Prostate gland (tissue), 2 donors: Measurements from ENCODE around the gene PPP1R12C. TPM values are rescaled to one million over a fixed set of nuclear protein-coding genes. Genes with fewer than 3 reads are reported as not detected.
A peak's percentile ranks its signal among the peaks of the same experiment; 100 is the strongest.

Experiments
- DNase-seq: peaks from one replicate; pipeline ENCODE4 v3.0.0-alpha.2; 2019; ENCODE audit warnings: low spot score
- H3K27ac ChIP-seq, 2 donors: fragments of 200-600 bp; sonication (generic); 2 replicates each; pipeline ENCODE4 v1.5.1; 2017 to 2019
- H3K27me3 ChIP-seq: fragments of 200-600 bp; sonication (generic); replicated peaks from 2 replicates; pipeline ENCODE4 v1.5.1; 2019; ENCODE audit not compliant: insufficient read depth
- H3K36me3 ChIP-seq, 2 donors: fragments of 200-600 bp; sonication (generic); 1 replicate in 1 of 2; 2 replicates in 1 of 2; pipeline versions ENCODE4 v1.5.1 to v1.8.1; 2017 to 2019
- H3K4me1 ChIP-seq: fragments of 200-600 bp; sonication (generic); replicated peaks from 2 replicates; pipeline ENCODE4 v1.5.1; 2019
- H3K4me3 ChIP-seq, 2 donors: fragments of 200-600 bp; sonication (generic); 2 replicates each; pipeline ENCODE4 v1.5.1; 2017 to 2019
- H3K9me3 ChIP-seq: fragments of 200-600 bp; sonication (generic); 2 replicates; pipeline ENCODE4 v1.5.1; 2017
- POLR2A ChIP-seq: fragments of 450-650 bp; IDR thresholded peaks from one replicate; pipeline ENCODE4 v1.6.1; 2016; ENCODE audit warnings: antibody characterized with exemption, mild to moderate bottlenecking
- POLR2AphosphoS5 ChIP-seq: sonication (generic); formaldehyde crosslinking; IDR thresholded peaks from one replicate; pipeline ENCODE4 v1.6.1; 2017; ENCODE audit warnings: antibody characterized with exemption
- WGBS: methylation state at CpG from one replicate; pipeline ENCODE4 v1.1.5; 2018; 5-methylcytosine and 5-hydroxymethylcytosine counted together
- intact Hi-C: fragments of 100-400 bp; cut with DNase I; formaldehyde crosslinking; loops from one replicate; pipeline ENCODE4 v1.14.2; 2022
- total RNA-seq, 2 donors: library from RNA; depleted of rRNA; stranded (reverse); fragments of >200 nt; gene quantifications; one replicate each; pipeline ENCODE4 v1.1.0, GENCODE V29; 2016
- TF ChIP-seq, protein P1 (sequence below), 4 experiments: fragments of 200-600 bp in 2 of 4; fragments of 450-650 bp in 2 of 4; sonication (generic) in 2 of 4; IDR thresholded peaks; 1 replicate in 3 of 4; 2 replicates in 1 of 4; pipeline ENCODE4 v1.5.1; 2016 to 2019; ENCODE audit warnings: antibody characterized with exemption in 4 of 4, mild to moderate bottlenecking in 2 of 4, moderate library complexity in 2 of 4

The PPP1R12C gene
- total RNA-seq, 2 donors from 2014 or later, result 67.8 to 164 TPM

- Histone ChIP-seq H3K4me1 (no peaks in the 10 kb centered on the region), H3K27me3 (no peaks in the 10 kb centered on the region), H3K4me3 (peak overlapping the region in 1 of 2 donors; percentile 33), H3K27ac (peak overlapping the region; percentile 29 to 35), H3K9me3 (no peaks in the 10 kb centered on the region), H3K36me3 (no peaks in the 10 kb centered on the region)
- intact Hi-C loops, result no loop called here
- DNase-seq, result peak; percentile 55
- 12% methylated on average over 47 of the region's 55 CpGs for WGBS
- TF ChIP-seq POLR2A (peak; percentile 18), POLR2AphosphoS5 (no peak)
Measured at GRCh38 chr19:55080121-55080967, 37.1 kb downstream of the PPP1R12C start.

DNA sequence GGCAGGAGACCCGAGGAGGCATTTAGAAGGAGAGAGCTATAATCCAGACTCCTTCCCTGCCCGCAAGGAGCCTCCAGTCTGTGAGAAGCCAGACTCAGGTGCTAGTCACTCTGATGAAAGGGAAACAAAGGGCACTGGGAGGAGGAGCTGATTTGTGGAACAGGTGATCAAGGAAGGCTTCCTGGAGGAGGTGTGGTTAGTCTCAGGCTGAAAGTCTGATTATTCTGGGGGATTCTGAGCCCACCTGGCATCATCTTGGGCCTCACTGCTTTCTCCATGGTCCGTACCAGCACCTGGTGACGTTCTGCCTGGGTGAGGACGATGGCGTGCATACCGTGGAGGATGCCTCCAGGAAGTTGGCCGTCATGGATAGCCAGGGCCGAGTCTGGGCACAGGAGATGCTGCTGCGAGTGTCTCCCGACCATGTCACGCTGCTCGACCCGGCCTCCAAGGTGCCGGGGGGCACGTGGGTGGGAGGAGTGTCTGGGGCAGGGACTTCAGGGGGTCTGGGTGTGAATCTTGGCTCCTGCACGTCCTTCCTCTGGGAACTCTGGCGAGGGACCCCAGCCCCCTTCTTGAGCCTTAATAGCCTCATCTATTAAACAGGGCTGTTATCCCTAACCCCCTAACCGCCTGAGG lies 37.9 kb downstream of the PPP1R12C start:
- Histone ChIP-seq H3K27me3 (no peaks in the 10 kb centered on the region), H3K4me3 (no peak overlapping the region), H3K4me1 (no peaks in the 10 kb centered on the region), H3K36me3 (no peaks in the 10 kb centered on the region), H3K9me3 (no peaks in the 10 kb centered on the region), H3K27ac (no peak overlapping the region)
- intact Hi-C loops, result no loop called here
- WGBS, result 74% methylated on average over 14 of the region's 19 CpGs
- no peak for DNase-seq
- TF ChIP-seq, protein P1, sequence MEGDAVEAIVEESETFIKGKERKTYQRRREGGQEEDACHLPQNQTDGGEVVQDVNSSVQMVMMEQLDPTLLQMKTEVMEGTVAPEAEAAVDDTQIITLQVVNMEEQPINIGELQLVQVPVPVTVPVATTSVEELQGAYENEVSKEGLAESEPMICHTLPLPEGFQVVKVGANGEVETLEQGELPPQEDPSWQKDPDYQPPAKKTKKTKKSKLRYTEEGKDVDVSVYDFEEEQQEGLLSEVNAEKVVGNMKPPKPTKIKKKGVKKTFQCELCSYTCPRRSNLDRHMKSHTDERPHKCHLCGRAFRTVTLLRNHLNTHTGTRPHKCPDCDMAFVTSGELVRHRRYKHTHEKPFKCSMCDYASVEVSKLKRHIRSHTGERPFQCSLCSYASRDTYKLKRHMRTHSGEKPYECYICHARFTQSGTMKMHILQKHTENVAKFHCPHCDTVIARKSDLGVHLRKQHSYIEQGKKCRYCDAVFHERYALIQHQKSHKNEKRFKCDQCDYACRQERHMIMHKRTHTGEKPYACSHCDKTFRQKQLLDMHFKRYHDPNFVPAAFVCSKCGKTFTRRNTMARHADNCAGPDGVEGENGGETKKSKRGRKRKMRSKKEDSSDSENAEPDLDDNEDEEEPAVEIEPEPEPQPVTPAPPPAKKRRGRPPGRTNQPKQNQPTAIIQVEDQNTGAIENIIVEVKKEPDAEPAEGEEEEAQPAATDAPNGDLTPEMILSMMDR (IDR thresholded peaks at IDR 0.05), result no peak
- no peak for TF ChIP-seq POLR2A
- no peak for TF ChIP-seq POLR2AphosphoS5

GRCh38 chr19:55078996-55079395 lies 38.4 kb downstream of the PPP1R12C start:
- DNase-seq, result no peak
- H3K27me3 ChIP-seq, result no peaks in the 10 kb centered on the region
- no peaks in the 10 kb centered on the region for H3K36me3 ChIP-seq

GRCh38 chr19:55077106-55077505 lies 40.3 kb downstream of the PPP1R12C start:
- H3K4me1 ChIP-seq, result no peaks in the 10 kb centered on the region
- 81% methylated on average over 2 of the region's 2 CpGs for WGBS
- TF ChIP-seq POLR2AphosphoS5, result no peak
- TF ChIP-seq, protein P1 (IDR thresholded peaks at IDR 0.05), result no peak
- TF ChIP-seq POLR2A, result no peak
- no peak for DNase-seq
- no peaks in the 10 kb centered on the region for H3K27me3 ChIP-seq
- H3K27ac ChIP-seq, result no peak overlapping the region
- no peaks in the 10 kb centered on the region for H3K36me3 ChIP-seq
- intact Hi-C loops, result no loop called here
- no peak overlapping the region for H3K4me3 ChIP-seq
- H3K9me3 ChIP-seq, result no peaks in the 10 kb centered on the region

More at GRCh38 chr19:55078996-55079395, 38.4 kb downstream of the PPP1R12C start:
- WGBS, result 87% methylated on average over 5 of the region's 5 CpGs
- intact Hi-C loops, result no loop called here
- TF ChIP-seq, protein P1 (IDR thresholded peaks at IDR 0.05), result no peak
- TF ChIP-seq POLR2AphosphoS5 (no peak), POLR2A (no peak)
- no peak overlapping the region for H3K27ac ChIP-seq
- no peaks in the 10 kb centered on the region for H3K4me1 ChIP-seq
- H3K9me3 ChIP-seq, result no peaks in the 10 kb centered on the region
- H3K4me3 ChIP-seq, result no peak overlapping the region

DNA sequence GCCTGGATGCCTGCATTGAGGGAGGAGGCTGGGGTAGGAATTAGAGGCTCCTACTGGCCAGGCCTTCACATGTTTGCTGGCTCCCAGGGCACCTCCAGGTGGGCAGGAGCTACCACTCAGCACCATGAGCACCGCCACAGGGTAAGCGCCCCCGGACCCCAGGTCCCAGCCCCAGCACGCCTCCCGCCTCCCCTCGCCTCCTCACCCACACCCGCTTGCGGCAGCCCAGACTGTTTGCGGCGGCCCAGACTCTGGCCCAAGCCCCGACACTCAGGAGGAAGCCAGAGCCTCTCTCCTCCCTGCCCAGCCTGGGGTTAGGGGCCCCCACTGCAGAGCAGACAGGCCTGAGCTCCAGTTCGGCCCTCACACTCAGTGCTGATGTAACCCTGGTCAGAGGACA lies 41.1 kb downstream of the PPP1R12C start:
- H3K27me3 ChIP-seq, result no peaks in the 10 kb centered on the region
- peak overlapping the region in 1 of 2 donors; percentile 45 for H3K27ac ChIP-seq
- no peaks in the 10 kb centered on the region for H3K36me3 ChIP-seq
- 54% methylated on average over 3 of the region's 12 CpGs for WGBS
- no peaks in the 10 kb centered on the region for H3K4me1 ChIP-seq
- DNase-seq, result no peak
- no peaks in the 10 kb centered on the region for H3K9me3 ChIP-seq
- intact Hi-C loops, result no loop called here
- no peak for TF ChIP-seq POLR2A
- TF ChIP-seq POLR2AphosphoS5, result no peak
- TF ChIP-seq, protein P1 (IDR thresholded peaks at IDR 0.05), result no peak
- H3K4me3 ChIP-seq, result peak overlapping the region; percentile 18 to 30
